CD14-positive monocyte (primary cell): ENCODE measurements around the gene CREG1. TPM values are rescaled to one million over a fixed set of nuclear protein-coding genes. Genes with fewer than 3 reads are reported as not detected.
A peak's percentile ranks its signal among the peaks of the same experiment; 100 is the strongest.

Experiments
- DNase-seq, 3 donors: peaks; one replicate each; pipeline ENCODE4 v3.0.0-alpha.2; 2011 to 2022
- H2AFZ ChIP-seq: 2 replicates; pipeline ENCODE4 v1.6.0; 2012; ENCODE audit warnings: mild to moderate bottlenecking, low read depth, low read length, inconsistent platforms; ENCODE audit not compliant: insufficient read depth, poor library complexity, severe bottlenecking
- H3K27ac ChIP-seq, 2 donors: 1 replicate in 1 of 2; 2 replicates in 1 of 2; pipeline ENCODE4 v1.5.1; 2012 to 2013; ENCODE audit warnings: low read length in 2 of 2, control low read depth in 1 of 2, inconsistent platforms in 1 of 2, low read depth in 1 of 2, mild to moderate bottlenecking in 1 of 2
- H3K27me3 ChIP-seq, 2 donors: one replicate each; pipeline versions ENCODE4 v1.6.0 to v1.6.1; 2011 to 2013; ENCODE audit warnings: low read length in 2 of 2; ENCODE audit not compliant: control insufficient read depth in 2 of 2, insufficient read depth in 2 of 2
- H3K36me3 ChIP-seq, 2 donors: replicated peaks in 1 of 2; 1 replicate in 1 of 2; 2 replicates in 1 of 2; pipeline versions ENCODE4 v1.5.1 to v1.6.1; 2012 to 2013; ENCODE audit warnings: low read length in 2 of 2, control low read depth in 1 of 2, inconsistent platforms in 1 of 2, mild to moderate bottlenecking in 1 of 2; ENCODE audit not compliant: insufficient read depth in 2 of 2, control insufficient read depth in 1 of 2
- H3K4me1 ChIP-seq, 2 donors: 1 replicate in 1 of 2; 2 replicates in 1 of 2; pipeline versions ENCODE4 v1.5.1 to v1.6.1; 2012 to 2013; ENCODE audit warnings: low read length in 2 of 2, control low read depth in 1 of 2, inconsistent platforms in 1 of 2, mild to moderate bottlenecking in 1 of 2, moderate library complexity in 1 of 2; ENCODE audit not compliant: insufficient read depth in 2 of 2, control insufficient read depth in 1 of 2
- H3K4me2 ChIP-seq: replicated peaks from 2 replicates; pipeline ENCODE3; 2012; ENCODE audit warnings: low read length, moderate library complexity, mild to moderate bottlenecking; ENCODE audit not compliant: poor library complexity, severe bottlenecking; ENCODE audit errors: extremely low read depth
- H3K4me3 ChIP-seq, 3 experiments: fragments of 200-600 bp in 1 of 3; sonication (generic) in 1 of 3; replicated peaks in 1 of 3; 1 replicate in 2 of 3; 2 replicates in 1 of 3; pipeline ENCODE4 v1.5.1; 2011 to 2013; ENCODE audit warnings: low read length in 3 of 3, mild to moderate bottlenecking in 3 of 3, control low read depth in 2 of 3, low read depth in 2 of 3, inconsistent platforms in 1 of 3, moderate library complexity in 1 of 3
- H3K79me2 ChIP-seq: 2 replicates; pipeline ENCODE4 v1.6.0; 2012; ENCODE audit warnings: mild to moderate bottlenecking, control low read depth, inconsistent platforms, low read length, moderate library complexity; ENCODE audit not compliant: insufficient read depth
- H3K9ac ChIP-seq: 2 replicates; pipeline ENCODE4 v1.6.0; 2017; ENCODE audit warnings: low read length, mild to moderate bottlenecking; ENCODE audit not compliant: insufficient read depth, poor library complexity, severe bottlenecking
- H3K9me3 ChIP-seq, 2 donors: replicated peaks in 1 of 2; 1 replicate in 1 of 2; 2 replicates in 1 of 2; pipeline versions ENCODE4 v1.5.1 to v1.6.1; 2012 to 2013; ENCODE audit warnings: low read length in 2 of 2, control low read depth in 1 of 2; ENCODE audit not compliant: control insufficient read depth in 1 of 2, insufficient read depth in 1 of 2
- H4K20me1 ChIP-seq: 2 replicates; pipeline ENCODE4 v1.6.0; 2012; ENCODE audit warnings: mild to moderate bottlenecking, low read length, control low read depth, moderate library complexity; ENCODE audit not compliant: insufficient read depth
- H3K27ac Mint-ChIP-seq, 7 donors: one replicate each; pipeline ENCODE4 v1.8.0; 2020; ENCODE audit warnings: mild to moderate bottlenecking in 7 of 7, mixed read lengths in 7 of 7, moderate library complexity in 6 of 7, inconsistent platforms in 2 of 7
- H3K27me3 Mint-ChIP-seq, 3 donors: one replicate each; pipeline ENCODE4 v1.8.0; 2021 to 2022; ENCODE audit warnings: low read depth in 3 of 3, mild to moderate bottlenecking in 3 of 3, mixed read lengths in 3 of 3, moderate library complexity in 3 of 3, inconsistent platforms in 1 of 3
- H3K36me3 Mint-ChIP-seq, 2 donors: one replicate each; pipeline ENCODE4 v1.8.0; 2020; ENCODE audit warnings: mixed read lengths in 2 of 2, inconsistent platforms in 1 of 2, mild to moderate bottlenecking in 1 of 2
- H3K4me1 Mint-ChIP-seq: one replicate; pipeline ENCODE4 v1.8.0; 2020; ENCODE audit warnings: mild to moderate bottlenecking, mixed read lengths
- H3K4me3 Mint-ChIP-seq, 2 donors: one replicate each; pipeline ENCODE4 v1.8.0; 2020; ENCODE audit warnings: mild to moderate bottlenecking in 2 of 2, mixed read lengths in 2 of 2, moderate library complexity in 1 of 2
- H3K9me3 Mint-ChIP-seq, 7 donors: one replicate each; pipeline ENCODE4 v1.8.0; 2020 to 2022; ENCODE audit warnings: mixed read lengths in 7 of 7, mild to moderate bottlenecking in 6 of 7, moderate library complexity in 6 of 7, inconsistent platforms in 2 of 7
- WGBS: methylation state at CpG from one replicate; pipeline ENCODE4 v1.1.5; 2013; ENCODE audit warnings: missing lambda C conversion rate; ENCODE audit not compliant: insufficient coverage; 5-methylcytosine and 5-hydroxymethylcytosine counted together
- intact Hi-C, 2 donors: fragments of 100-400 bp; cut with micrococcal nuclease; formaldehyde crosslinking; loops; one replicate each; pipeline versions ENCODE4 v1.15.0 to v1.15.1; 2023
- polyA plus RNA-seq, 3 donors: library from polyadenylated mRNA; depleted of rRNA in 1 of 3; unstranded in 2 of 3; stranded (reverse) in 1 of 3; fragments of 300-500 nt in 2 of 3; fragments of >200 nt in 1 of 3; fragmentation: Illumina TruSeq in 2 of 3; gene quantifications; 1 replicate in 2 of 3; 2 replicates in 1 of 3; pipeline ENCODE4 v1.2.3, GENCODE V29; 2012 to 2021
- TF ChIP-seq, protein P1 (sequence below): fragments of 200-600 bp; IDR thresholded peaks from one replicate; pipeline ENCODE4 v1.8.0; 2022; ENCODE audit warnings: antibody characterized with exemption, mild to moderate bottlenecking

Gene CREG1
- polyA plus RNA-seq, 3 donors = 150 to 309 (median 248) TPM

DNA sequence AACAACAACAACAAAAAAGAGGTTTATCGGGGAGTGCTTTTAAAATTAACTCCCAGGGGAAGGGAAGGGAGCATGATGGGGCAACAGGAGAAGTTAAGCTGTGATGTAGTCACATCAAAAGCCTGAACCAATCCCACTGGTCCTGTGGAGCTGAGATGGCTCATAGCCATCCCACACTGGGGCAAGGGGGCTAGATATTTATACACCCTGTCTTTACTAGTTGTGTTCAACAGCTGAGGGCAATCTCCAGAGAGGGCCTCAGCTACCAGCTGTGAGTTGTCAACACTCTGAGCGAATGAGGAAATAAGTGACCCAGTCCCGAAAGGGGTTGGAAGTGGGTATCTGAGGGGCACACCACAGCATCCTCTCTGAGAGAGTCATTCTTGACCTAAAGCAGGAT lies 31.0 kb upstream of the CREG1 start:
- Mint-ChIP-seq H3K27me3 (peaks cover 0 to 7% (median 3%) of the 10 kb centered on the region in 3 donors), H3K4me1 (peaks cover 24% of the 10 kb centered on the region), H3K36me3 (peaks cover 0 to 3% of the 10 kb centered on the region in 2 donors), H3K9me3 (peaks cover 0 to 2% (median 0%) of the 10 kb centered on the region in 7 donors), H3K27ac (peak overlapping the region in 1 of 7 donors; percentile 35), H3K4me3 (peak overlapping the region in 1 of 2 donors; percentile 48)
- Histone ChIP-seq H3K4me3 (no peak overlapping the region), H4K20me1 (no peaks in the 10 kb centered on the region), H3K9ac (no peak overlapping the region), H3K27me3 (no peaks in the 10 kb centered on the region), H3K9me3 (no peaks in the 10 kb centered on the region), H3K4me2 (no peak overlapping the region), H3K4me1 (peaks cover 18 to 19% of the 10 kb centered on the region in 2 donors), H3K79me2 (no peaks in the 10 kb centered on the region), H3K27ac (no peak overlapping the region), H3K36me3 (no peaks in the 10 kb centered on the region), H2AFZ (no peak overlapping the region)
- intact Hi-C loops = no loop called here
- TF ChIP-seq, protein P1, sequence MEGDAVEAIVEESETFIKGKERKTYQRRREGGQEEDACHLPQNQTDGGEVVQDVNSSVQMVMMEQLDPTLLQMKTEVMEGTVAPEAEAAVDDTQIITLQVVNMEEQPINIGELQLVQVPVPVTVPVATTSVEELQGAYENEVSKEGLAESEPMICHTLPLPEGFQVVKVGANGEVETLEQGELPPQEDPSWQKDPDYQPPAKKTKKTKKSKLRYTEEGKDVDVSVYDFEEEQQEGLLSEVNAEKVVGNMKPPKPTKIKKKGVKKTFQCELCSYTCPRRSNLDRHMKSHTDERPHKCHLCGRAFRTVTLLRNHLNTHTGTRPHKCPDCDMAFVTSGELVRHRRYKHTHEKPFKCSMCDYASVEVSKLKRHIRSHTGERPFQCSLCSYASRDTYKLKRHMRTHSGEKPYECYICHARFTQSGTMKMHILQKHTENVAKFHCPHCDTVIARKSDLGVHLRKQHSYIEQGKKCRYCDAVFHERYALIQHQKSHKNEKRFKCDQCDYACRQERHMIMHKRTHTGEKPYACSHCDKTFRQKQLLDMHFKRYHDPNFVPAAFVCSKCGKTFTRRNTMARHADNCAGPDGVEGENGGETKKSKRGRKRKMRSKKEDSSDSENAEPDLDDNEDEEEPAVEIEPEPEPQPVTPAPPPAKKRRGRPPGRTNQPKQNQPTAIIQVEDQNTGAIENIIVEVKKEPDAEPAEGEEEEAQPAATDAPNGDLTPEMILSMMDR = no peak
- no peak for DNase-seq
- WGBS = 30% methylated on average over 2 of the region's 3 CpGs

DNA sequence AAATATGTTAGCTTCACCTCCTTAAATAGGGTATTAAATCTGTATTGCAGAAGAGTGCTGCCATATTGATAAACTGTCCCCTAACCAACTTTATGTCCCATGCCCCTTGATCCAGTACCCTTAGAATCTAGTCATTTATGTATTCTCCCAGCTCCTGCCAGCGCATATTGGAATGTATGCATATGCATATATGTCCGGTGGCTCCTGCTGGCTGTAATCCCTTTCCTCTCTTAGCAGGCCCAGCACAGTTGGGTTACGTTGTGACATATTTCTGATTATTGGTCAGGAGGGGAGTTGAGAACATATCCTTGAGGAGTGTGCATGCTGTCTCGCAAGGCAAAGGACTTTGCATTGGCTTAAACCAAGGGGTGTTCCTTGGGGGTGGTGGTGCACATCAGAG lies 29.2 kb upstream of the CREG1 start:
- H4K20me1 ChIP-seq = no peaks in the 10 kb centered on the region
- no peak for DNase-seq
- H3K27me3 Mint-ChIP-seq = peaks cover 0 to 7% (median 3%) of the 10 kb centered on the region in 3 donors
- no peak overlapping the region for H3K9ac ChIP-seq
- no peak overlapping the region for H3K4me3 ChIP-seq
- intact Hi-C loops = no loop called here
- no peak overlapping the region for H3K27ac Mint-ChIP-seq
- H3K4me3 Mint-ChIP-seq = no peak overlapping the region
- H2AFZ ChIP-seq = no peak overlapping the region
- 100% methylated on average over 1 of the region's 4 CpGs for WGBS
- no peaks in the 10 kb centered on the region for H3K27me3 ChIP-seq
- no peaks in the 10 kb centered on the region for H3K9me3 ChIP-seq
- H3K36me3 ChIP-seq = no peaks in the 10 kb centered on the region
- peaks cover 5 to 8% of the 10 kb centered on the region in 2 donors for H3K4me1 ChIP-seq
- no peak overlapping the region for H3K4me2 ChIP-seq
- H3K79me2 ChIP-seq = no peaks in the 10 kb centered on the region
- H3K36me3 Mint-ChIP-seq = peaks cover 0 to 3% of the 10 kb centered on the region in 2 donors
- peaks cover 0 to 2% (median 0%) of the 10 kb centered on the region in 7 donors for H3K9me3 Mint-ChIP-seq
- H3K4me1 Mint-ChIP-seq = peaks cover 11% of the 10 kb centered on the region
- H3K27ac ChIP-seq = no peak overlapping the region
- TF ChIP-seq, protein P1 = no peak
